Activated T-helper 2 cell treated with anti-CD3 and anti-CD28 coated beads, Interferon-gamma antibody, Interleukin-2, Interleukin-4, amounts not matched to agents 10 μg/mL and 5 μg/mL and 100 μg/mL, durations not matched to agents 14 hours and 24 hours and 36 hours (primary cell): ENCODE data around the gene GALNT10. TPM values are rescaled to one million over a fixed set of nuclear protein-coding genes. Genes with fewer than 3 reads are reported as not detected.
"Not testable (repeated sequence)": the region's sequence is repeated elsewhere in the genome, so short reads cannot be mapped to it uniquely, and the experiment has no call there.

Experiments used
- DNase-seq: peaks from one replicate; pipeline ENCODE4 v3.0.0; 2021; ENCODE audit warnings: low spot score
- H3K27ac Mint-ChIP-seq: one replicate; pipeline ENCODE4 v1.8.0; 2021; ENCODE audit warnings: mixed read lengths
- H3K27me3 Mint-ChIP-seq: one replicate; pipeline ENCODE4 v1.8.0; 2021; ENCODE audit warnings: low read depth, mixed read lengths
- H3K36me3 Mint-ChIP-seq: one replicate; pipeline ENCODE4 v1.8.0; 2021; ENCODE audit warnings: low read depth, mixed read lengths
- H3K4me1 Mint-ChIP-seq: one replicate; pipeline ENCODE4 v1.8.0; 2021; ENCODE audit warnings: low read depth, mixed read lengths
- H3K4me3 Mint-ChIP-seq: one replicate; pipeline ENCODE4 v1.8.0; 2021; ENCODE audit warnings: low read depth, mild to moderate bottlenecking, moderate library complexity, mixed read lengths
- H3K9me3 Mint-ChIP-seq: one replicate; pipeline ENCODE4 v1.8.0; 2021; ENCODE audit warnings: mixed read lengths
- intact Hi-C: fragments of 100-400 bp; cut with micrococcal nuclease; formaldehyde crosslinking; loops from one replicate; pipeline ENCODE4 v1.15.1; 2023
- total RNA-seq: library from RNA; stranded (reverse); gene quantifications from 2 replicates; pipeline ENCODE4 v1.2.3, GENCODE V29; 2022

The GALNT10 gene, protein sequence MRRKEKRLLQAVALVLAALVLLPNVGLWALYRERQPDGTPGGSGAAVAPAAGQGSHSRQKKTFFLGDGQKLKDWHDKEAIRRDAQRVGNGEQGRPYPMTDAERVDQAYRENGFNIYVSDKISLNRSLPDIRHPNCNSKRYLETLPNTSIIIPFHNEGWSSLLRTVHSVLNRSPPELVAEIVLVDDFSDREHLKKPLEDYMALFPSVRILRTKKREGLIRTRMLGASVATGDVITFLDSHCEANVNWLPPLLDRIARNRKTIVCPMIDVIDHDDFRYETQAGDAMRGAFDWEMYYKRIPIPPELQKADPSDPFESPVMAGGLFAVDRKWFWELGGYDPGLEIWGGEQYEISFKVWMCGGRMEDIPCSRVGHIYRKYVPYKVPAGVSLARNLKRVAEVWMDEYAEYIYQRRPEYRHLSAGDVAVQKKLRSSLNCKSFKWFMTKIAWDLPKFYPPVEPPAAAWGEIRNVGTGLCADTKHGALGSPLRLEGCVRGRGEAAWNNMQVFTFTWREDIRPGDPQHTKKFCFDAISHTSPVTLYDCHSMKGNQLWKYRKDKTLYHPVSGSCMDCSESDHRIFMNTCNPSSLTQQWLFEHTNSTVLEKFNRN
- total RNA-seq = 31.7 and 35.5 TPM in 2 replicates

DNA sequence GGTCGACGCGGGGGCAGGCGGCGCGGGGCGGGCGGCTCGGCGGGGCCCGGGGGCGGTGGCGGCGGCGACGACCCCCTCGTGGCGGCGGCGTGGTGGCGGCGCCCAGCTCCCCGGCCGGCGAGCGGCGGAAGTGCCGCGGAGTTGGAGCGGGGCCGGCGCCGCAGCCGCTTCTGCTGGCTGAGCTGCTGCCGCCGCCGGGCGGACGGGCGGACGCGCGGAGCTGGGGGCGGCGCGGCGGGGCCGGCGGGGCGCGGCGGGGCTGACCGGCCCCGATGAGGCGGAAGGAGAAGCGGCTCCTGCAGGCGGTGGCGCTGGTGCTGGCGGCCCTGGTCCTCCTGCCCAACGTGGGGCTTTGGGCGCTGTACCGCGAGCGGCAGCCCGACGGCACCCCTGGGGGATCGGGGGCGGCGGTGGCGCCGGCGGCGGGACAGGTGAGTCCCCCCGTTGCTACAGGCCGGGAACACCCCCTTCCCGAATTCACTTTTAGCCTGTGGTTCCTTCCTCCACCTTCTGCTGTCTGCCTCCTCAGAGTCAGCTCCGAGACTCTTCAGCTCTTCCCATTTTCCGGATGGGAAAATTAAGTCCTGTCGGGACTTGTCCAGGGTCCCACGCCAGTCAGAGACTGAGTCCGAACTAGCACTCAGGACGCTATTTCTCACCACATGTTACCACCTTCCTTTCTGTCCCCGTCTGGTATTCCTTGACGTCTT is at the start of gene GALNT10:
Gene GALNT10, plus strand, starts transcription at position 139 of the 710 bp plus-strand sequence. Its CDS starts 134 bp downstream, at position 273.
- intact Hi-C loops = loop anchor here (1.0 to 10.0 kb wide), 7 partner anchors 8 to 564 kb away; partner anchors contain the start of genes LARP1 and SAP30L

DNA sequence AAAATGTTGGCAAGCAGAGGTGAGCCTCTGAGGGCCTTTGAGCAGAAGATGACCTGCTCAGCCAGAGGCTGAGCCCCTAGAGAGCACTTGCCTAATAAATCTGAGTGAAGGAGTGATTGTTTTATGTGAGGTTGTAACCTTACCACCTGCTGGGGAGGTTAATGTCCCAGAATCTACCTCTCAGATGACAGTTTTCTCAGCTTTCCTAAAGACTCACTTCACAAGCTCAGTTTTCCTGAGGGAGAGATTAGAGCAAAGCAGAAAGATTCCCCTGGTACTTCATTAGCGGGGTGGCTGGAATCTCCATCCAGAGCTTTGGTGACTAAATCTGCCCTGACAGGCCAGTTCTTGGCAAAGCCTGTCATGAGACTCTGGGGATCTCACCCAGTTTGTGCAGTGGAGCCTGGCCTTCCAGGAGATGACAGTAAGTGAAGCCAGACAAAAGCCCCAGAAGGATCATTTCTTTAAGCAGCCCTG is 48.8 kb upstream of the GALNT10 start:
- Mint-ChIP-seq H3K4me3 (no peak overlapping the region), H3K36me3 (no peaks in the 10 kb centered on the region), H3K4me1 (no peaks in the 10 kb centered on the region), H3K27me3 (peaks cover 5% of the 10 kb centered on the region), H3K27ac (no peak overlapping the region), H3K9me3 (no peaks in the 10 kb centered on the region)
- intact Hi-C loops = no loop called here
- no peak for DNase-seq

More for the DNA sequence above, at the start of gene GALNT10:
- Mint-ChIP-seq H3K4me3 (peak within 1 kb of the TSS; percentile 93), H3K27me3 (peaks cover 17% of the 10 kb centered on the region), H3K4me1 (peaks cover 37% of the 10 kb centered on the region), H3K36me3 (peaks cover 31% of the 10 kb centered on the region), H3K27ac (peak within 1 kb of the TSS; percentile 90), H3K9me3 (no peaks in the 10 kb centered on the region)
- peak; percentile 66 for DNase-seq

DNA sequence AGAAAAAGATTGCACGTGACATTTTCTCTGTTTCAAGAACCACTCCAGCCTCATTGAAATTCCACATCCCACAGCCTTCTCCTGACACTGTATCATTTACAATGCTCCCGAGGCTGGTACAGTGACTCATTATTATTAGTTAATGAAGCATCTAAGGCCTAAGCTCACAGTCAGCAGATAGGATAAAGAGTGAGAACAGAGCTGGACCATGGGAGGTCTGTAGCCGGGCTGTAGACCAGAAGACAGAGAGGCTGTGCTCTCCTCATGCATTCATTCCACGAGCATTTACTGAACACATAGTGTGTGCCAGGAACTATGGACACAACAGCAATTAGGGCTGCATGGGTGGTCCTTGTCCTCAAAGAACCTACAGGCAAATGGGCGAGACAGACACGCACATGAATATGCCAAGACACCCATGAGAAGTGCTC is 47.3 kb upstream of the GALNT10 start:
- H3K27ac Mint-ChIP-seq = no peak overlapping the region
- no peaks in the 10 kb centered on the region for H3K36me3 Mint-ChIP-seq
- DNase-seq = no peak
- no peaks in the 10 kb centered on the region for H3K9me3 Mint-ChIP-seq
- H3K4me1 Mint-ChIP-seq = no peaks in the 10 kb centered on the region
- peaks cover 5% of the 10 kb centered on the region for H3K27me3 Mint-ChIP-seq
- intact Hi-C loops = no loop called here
- no peak overlapping the region for H3K4me3 Mint-ChIP-seq

DNA sequence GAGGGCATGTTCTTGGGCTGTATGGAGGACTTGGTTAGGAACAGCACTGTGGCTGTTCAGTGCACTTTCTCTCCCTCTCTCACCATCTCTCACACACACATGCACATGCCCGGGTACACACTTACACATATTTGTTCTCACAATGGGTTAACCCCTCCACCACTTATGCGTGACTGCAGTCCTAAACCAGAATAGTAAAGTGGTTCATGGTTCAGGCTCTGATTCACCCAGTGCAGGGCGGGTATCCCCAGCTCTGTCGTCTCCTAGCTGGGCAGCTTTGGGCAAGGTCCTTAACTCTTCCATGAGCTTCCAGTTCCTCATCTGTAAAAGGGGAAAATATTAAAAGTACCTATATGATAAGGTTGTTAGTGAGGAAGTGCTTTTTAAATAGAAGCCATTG is 45.3 kb upstream of the GALNT10 start:
- H3K4me1 Mint-ChIP-seq = no peaks in the 10 kb centered on the region
- no peak overlapping the region for H3K4me3 Mint-ChIP-seq
- H3K27me3 Mint-ChIP-seq = peaks cover 7% of the 10 kb centered on the region
- H3K36me3 Mint-ChIP-seq = no peaks in the 10 kb centered on the region
- no peaks in the 10 kb centered on the region for H3K9me3 Mint-ChIP-seq
- no peak for DNase-seq
- intact Hi-C loops = no loop called here
- no peak overlapping the region for H3K27ac Mint-ChIP-seq

DNA sequence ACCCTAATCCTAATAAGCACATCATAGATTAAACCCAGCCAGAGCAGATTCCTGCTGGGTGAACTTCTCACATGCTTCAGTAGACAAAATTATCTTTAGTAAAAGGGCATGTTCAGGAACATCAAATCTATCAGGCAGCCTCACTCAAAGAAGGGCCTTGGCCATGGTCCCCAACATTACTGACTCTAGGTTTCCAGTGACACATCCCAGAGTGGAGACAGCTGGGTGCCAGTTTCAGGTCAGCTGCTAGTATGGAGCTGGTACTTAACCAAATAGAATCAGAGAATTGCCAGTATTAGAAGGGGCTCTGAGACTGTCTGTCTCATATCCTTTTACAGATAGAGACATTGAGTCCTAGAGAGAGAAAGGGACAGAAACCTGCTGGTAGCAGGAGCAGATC is 44.1 kb upstream of the GALNT10 start:
- Mint-ChIP-seq H3K4me3 (no peak overlapping the region), H3K27ac (no peak overlapping the region), H3K4me1 (no peaks in the 10 kb centered on the region), H3K9me3 (no peaks in the 10 kb centered on the region), H3K36me3 (no peaks in the 10 kb centered on the region), H3K27me3 (peaks cover 7% of the 10 kb centered on the region)
- DNase-seq = no peak
- intact Hi-C loops = no loop called here

DNA sequence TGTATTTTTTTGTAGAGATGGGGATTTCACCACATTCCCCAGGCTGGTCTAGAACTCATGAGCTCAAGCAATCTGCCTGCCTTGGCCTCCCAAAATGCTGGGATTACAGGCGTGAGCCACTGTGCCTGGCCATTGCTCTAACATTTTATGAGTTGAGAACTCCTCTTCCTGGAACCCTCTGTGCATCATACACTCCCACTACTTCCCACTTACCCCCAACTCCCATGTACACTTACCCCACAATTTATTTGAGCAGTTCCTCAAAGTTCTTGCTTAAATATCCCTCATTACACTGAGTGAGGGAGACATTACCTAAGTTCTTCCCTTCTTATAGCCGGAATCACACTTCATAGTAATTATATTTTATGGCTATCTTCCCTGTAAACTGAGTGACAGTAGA is 42.9 kb upstream of the GALNT10 start:
- no peak for DNase-seq
- Mint-ChIP-seq H3K27ac (no peak overlapping the region), H3K4me3 (no peak overlapping the region), H3K27me3 (peaks cover 11% of the 10 kb centered on the region), H3K9me3 (no peaks in the 10 kb centered on the region), H3K36me3 (no peaks in the 10 kb centered on the region), H3K4me1 (no peaks in the 10 kb centered on the region)
- intact Hi-C loops = no loop called here

DNA sequence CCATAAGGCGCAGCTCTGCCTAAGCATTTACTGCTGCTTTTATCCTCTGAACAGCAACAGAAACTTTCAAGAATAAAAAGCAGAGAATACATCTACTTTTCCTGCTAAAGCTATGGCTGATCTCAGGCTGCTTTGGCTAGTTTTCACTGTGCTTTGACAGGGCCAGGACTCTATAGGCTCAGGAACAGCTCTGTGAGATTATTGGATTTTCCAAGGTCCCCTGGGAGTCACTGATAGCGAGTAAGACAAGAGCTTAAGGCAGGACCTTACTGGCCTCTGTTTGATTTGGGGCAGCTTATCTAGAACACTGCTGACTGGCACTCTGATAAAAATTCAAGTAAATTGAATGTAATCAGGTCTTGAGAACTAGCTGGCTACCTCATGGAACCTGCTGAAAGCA is 40.1 kb upstream of the GALNT10 start:
- H3K4me1 Mint-ChIP-seq, H3K9me3 Mint-ChIP-seq, DNase-seq, intact Hi-C loops, H3K27ac Mint-ChIP-seq, H3K36me3 Mint-ChIP-seq, H3K4me3 Mint-ChIP-seq: not testable (repeated sequence)
- H3K27me3 Mint-ChIP-seq = peaks cover 23% of the 10 kb centered on the region

DNA sequence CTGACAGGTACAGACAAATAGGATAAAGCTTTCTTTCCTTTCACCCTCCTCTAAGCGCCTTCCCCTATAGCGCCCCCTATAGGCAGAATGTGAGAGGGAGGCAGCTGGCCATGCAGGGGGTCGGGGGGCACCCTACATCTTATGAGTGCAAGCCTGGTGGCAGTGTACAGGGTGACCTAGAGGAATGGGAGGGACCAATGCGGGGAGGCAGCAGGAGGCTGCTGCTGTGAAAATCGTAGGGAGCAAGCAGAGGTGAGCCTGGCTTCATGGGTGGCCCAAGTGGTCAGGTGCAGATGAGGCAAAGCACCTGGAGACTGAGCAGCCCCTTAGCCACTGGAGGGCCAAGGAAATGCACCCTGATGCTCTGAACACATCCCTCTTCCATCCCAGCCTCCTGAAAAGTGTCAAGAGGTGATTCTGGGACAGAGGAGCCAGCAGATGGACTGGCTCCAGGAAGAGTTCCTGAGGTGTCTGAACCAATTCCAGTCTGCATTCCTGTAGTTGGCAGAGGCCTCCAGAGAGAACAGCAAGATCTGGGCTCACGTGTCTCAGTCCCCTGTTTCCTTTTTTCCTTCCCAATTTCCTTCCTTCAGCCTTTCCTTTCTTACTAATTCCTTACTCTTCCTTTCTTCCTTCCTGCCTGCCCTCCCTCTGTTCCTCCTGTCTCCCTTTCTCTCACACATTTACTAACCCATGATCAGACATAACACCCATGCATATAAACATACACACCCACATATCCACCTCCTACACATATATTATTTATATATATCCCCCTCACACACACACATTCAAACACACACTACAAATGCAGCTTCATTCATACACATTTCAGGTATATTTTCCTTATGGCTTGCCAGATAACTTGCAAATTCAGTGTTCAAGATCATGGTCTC is 32.8 kb upstream of the GALNT10 start:
- no peak overlapping the region for H3K4me3 Mint-ChIP-seq
- no peaks in the 10 kb centered on the region for H3K36me3 Mint-ChIP-seq
- H3K9me3 Mint-ChIP-seq = no peaks in the 10 kb centered on the region
- intact Hi-C loops = no loop called here
- H3K27me3 Mint-ChIP-seq = peaks cover 60% of the 10 kb centered on the region
- DNase-seq = no peak
- no peaks in the 10 kb centered on the region for H3K4me1 Mint-ChIP-seq
- no peak overlapping the region for H3K27ac Mint-ChIP-seq

DNA sequence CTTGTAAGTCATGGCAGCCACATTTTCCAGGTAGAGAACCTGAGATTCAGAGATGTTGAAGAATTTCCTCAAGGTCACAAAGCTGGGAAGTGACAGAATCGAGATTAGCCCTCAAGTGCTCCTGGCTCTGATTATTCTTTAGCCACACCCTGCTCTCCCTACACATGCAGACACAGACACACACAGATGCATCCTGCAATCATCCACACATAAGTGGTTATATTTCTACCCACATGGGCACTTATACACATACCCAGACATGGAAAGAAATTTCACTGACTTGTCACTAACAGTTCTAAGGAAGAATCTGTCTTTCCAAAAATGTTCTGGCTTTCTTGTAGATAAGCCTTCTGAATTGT is 32.2 kb upstream of the GALNT10 start:
- intact Hi-C loops = no loop called here
- Mint-ChIP-seq H3K27ac (no peak overlapping the region), H3K4me1 (no peaks in the 10 kb centered on the region), H3K9me3 (no peaks in the 10 kb centered on the region), H3K27me3 (peaks cover 61% of the 10 kb centered on the region), H3K36me3 (no peaks in the 10 kb centered on the region), H3K4me3 (no peak overlapping the region)
- DNase-seq = no peak

DNA sequence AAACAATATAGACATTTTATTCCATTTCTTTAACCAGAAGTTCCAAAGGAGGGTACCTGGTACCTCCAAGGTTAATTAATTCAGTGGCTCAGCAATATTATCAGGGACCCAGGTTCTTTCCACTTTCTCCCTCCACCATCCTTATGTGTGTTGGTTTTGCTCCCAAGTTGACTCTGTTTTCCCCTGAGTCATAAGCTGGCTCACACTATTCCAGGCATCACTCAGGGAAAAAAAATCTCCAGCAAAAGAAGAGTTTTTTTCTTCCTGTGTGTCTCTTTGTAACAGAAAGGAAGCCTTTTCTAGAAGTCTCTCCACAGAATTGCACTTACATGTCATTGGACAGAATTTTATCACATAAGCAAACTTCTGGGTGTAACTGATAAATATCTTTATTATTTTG is 31.2 kb upstream of the GALNT10 start:
- Mint-ChIP-seq H3K27me3 (peaks cover 66% of the 10 kb centered on the region), H3K4me1 (no peaks in the 10 kb centered on the region)
- intact Hi-C loops = no loop called here

DNA sequence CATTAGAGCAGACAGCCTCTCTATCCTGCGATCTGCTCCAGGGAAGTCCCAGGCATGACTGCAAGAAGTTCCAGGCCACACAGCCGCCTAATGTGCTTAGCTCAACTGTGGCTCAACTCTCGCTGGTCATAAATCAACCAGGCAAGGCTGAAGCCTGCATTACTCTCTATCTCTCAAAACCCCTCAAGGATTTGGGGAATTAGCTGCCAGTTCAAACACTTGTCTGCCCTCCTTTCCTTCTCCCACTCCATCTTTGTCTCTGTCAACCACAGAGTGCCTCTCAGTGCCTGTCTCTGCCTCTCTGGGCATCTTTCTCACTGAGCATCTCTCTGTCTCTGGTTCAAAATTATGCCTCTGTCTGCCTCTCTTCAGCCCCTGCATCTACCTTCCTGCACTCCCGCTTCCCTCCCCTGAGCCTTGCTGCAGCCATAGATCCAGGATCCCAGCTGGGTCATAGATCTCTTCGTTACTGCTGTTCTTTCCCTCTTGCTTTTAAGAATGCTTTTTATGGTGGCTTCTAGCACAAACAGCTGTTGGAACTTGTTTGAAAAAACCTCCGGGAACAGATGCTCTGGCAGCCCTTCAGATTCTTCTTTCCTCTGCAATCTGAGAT is 27.9 kb upstream of the GALNT10 start:
- Mint-ChIP-seq H3K27ac (no peak overlapping the region), H3K36me3 (no peaks in the 10 kb centered on the region), H3K4me1 (no peaks in the 10 kb centered on the region), H3K4me3 (no peak overlapping the region), H3K27me3 (peaks cover 57% of the 10 kb centered on the region), H3K9me3 (no peaks in the 10 kb centered on the region)
- DNase-seq = no peak
- intact Hi-C loops = no loop called here

More for the DNA sequence above, 31.2 kb upstream of the GALNT10 start:
- Mint-ChIP-seq H3K36me3 (no peaks in the 10 kb centered on the region), H3K27ac (no peak overlapping the region), H3K4me3 (no peak overlapping the region), H3K9me3 (no peaks in the 10 kb centered on the region)
- no peak for DNase-seq
